GM19328 (cell line): ENCODE data around the gene FURIN.
"Not testable (repeated sequence)": the region's sequence is repeated elsewhere in the genome, so short reads cannot be mapped to it uniquely, and the experiment has no call there.

Experiments
- ATAC-seq: cut with Tn5 transposase; IDR thresholded peaks from one replicate; pipeline ENCODE4 v1.9.1; 2021; ENCODE audit warnings: mild to moderate bottlenecking, moderate library complexity; ENCODE audit not compliant: unreplicated experiment

The FURIN gene

GRCh38 chr15:90840954-90841353 lies 27.4 kb upstream of the FURIN start:
- ATAC-seq = no peak

GRCh38 chr15:90844696-90845095 lies 23.7 kb upstream of the FURIN start:
- no peak for ATAC-seq

DNA sequence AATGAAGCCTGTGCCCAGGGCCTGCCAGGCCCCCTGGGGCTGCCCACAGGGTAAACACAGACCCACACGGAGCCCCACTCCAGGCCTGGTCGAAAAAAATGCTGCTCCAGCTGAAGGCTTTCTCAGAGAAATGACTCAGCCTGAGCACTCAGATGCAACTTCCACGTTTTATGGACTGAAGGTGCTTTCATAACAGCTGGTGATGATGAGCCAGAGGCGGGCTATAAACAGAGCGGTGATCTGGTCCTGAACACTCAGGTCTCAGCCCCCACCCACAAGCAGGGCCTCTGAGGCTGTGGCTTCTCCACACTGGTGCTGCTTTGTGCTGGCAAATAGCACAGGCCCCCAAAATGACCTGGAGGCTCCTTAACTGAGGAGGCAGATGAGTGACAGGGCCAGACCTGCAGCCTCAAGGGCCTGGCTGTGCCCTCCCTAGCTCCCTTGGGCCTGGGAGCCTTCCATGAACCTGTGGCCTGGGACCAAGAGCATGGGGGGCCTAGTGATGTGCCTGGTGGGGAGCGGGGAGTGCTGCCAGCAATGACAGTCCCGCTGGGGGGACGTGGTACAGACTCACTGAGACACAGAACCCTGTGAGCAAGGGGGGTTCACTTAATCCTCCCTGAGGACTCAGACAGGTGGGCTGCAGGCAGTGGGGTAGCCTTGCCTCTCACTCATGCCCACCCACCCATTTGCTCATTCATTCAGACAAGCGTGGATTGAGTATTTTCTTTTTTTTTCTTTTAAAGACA lies 23.0 kb upstream of the FURIN start:
- ATAC-seq = no peak

DNA sequence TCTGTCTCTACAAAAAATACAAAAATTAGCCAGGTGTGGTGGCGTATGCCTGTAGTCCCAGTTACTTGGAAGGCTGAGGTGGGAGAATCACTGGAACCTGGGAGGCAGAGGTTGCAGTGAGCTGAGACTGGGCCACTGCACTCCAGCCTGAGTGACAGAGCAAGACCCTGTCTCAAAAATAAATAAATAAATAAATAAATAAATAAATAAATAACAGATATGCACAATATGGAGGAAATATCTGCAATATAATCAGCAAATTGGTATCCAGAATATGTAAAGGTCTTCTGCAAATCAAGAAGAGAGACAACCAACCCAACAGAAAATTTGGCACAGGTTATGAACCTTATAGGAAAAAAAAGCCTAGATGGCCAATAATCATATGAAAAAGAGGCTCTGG lies 19.0 kb upstream of the FURIN start:
- not testable (repeated sequence) for ATAC-seq

DNA sequence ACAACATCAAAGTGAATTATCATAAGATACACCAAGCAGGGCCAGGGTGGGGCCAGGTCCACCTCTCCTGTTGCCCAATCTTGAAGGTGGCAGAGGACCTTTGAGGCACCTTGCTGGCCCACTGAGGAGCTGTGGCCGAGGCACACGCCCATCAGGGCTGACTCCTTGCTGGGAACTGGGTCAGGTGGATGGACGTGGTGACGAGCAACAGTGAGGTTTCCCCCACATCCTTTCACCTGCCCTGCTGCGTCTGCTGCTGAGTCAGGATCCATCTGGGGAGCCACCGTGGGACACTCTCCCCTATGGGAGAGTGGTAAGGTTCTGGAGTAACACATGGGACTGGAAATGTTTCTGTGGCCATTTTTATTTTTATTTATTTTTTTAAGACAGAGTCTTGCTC lies 17.3 kb upstream of the FURIN start:
- ATAC-seq = no peak

DNA sequence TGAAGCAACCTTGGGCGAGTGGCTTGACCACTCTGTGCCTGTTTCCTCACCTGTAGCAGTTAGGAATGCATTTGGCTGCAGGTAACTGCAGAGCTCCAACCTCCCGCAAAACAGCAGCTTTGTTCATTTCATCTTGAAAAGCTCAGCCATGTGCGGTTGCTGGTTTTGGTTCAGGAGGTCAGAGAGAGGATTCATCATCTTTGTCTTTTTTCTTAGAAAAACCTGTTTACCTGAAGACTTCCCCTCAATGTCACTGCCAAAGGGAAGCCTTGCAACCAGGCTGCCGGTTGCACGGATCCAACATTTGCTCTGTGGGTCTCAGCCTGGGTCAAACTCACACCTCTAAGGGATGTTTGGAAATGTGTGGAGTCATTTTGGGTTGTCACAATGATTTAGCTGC lies 16.4 kb upstream of the FURIN start:
- ATAC-seq = no peak

GRCh38 chr15:90855139-90855538 lies 13.2 kb upstream of the FURIN start:
- no peak for ATAC-seq

DNA sequence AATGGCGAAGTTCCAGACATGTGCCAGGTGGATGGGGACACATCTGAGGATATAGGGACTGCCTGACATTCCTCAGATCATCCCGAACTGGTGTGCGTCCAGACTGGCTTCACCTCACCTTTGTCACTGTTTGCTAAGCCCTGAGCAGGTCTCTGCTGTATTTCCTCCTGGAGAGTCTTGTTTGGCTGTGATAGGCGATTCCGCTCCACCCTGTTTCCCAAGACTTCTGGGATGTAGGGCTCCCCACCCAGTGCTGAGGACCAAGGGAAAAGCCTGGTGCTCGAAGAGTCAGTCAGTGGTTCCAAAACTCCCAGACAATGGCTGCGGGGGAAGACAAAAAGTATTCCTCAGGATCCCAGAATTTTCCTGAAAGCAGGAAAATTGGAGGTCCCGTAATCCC lies 11.1 kb upstream of the FURIN start:
- ATAC-seq = no peak

DNA sequence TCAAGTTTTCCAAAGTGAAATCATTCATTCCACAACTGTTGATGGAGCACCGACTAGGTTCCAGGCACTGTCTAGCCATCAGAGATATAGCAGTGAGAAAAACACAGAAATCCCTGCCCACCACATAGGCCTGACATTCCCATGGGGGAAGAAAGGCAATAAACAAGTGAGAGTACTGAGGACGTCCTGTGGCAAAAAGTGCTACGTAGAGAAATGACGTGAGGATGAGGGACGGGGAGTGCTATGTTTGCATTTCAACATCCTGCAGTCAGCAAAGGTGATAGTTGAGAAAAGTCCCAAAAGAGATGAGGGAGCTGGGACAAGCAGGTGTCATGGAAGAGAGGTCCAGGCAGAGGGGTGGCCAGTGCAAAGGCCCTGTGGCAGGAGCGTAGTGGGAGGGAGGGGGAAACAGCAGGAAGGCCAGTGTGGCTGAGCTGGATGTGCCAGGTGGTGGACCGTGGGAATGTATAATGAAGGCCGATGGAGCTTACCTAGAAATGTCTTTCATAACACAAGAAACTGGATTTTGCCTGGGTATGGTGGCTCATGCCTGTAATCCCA lies 10.4 kb upstream of the FURIN start:
- ATAC-seq = no peak

- no peak for ATAC-seq
Observed at GRCh38 chr15:90859234-90860131, 8.9 kb upstream of the FURIN start.

DNA sequence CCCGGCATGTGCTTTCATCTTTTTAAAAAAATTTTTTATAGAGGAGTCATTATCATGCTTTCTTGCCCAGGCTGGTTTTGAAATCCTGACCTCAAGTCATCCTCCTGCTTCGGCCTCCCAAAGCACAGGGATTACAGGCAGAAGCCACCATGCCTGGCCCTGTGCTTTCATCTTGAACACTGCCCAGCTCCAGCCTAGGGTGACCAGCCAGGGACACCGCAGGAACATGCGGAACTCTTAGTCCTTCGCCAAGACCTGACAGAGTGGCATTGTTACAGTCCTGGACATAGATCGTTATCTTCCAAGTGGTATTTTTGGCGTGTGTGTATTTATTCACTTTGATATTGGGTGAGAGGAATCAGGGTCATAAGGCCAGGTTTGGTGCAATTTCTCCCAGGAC lies 7.9 kb upstream of the FURIN start:
- no peak for ATAC-seq

GRCh38 chr15:90860942-90861675 lies 7.3 kb upstream of the FURIN start:
- ATAC-seq = no peak

DNA sequence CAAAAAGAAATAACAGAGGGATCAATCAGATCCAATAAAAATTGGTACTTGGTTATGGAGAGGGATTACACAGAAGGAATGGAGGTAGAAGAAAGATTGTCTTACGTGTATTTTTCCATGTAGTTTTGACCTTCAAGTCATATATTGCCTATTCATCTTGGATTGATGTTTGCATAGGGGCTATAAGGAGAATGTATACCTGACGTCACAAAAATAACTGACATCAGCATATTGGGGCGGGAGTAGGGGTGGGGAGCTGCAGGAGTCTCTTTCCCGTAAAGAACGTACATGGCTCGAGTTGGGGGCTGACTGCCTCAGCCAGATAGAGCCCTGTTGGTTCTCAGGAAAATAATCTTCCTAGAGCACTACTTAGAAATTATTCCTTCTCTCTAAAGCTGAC lies 5.9 kb upstream of the FURIN start:
- no peak for ATAC-seq

DNA sequence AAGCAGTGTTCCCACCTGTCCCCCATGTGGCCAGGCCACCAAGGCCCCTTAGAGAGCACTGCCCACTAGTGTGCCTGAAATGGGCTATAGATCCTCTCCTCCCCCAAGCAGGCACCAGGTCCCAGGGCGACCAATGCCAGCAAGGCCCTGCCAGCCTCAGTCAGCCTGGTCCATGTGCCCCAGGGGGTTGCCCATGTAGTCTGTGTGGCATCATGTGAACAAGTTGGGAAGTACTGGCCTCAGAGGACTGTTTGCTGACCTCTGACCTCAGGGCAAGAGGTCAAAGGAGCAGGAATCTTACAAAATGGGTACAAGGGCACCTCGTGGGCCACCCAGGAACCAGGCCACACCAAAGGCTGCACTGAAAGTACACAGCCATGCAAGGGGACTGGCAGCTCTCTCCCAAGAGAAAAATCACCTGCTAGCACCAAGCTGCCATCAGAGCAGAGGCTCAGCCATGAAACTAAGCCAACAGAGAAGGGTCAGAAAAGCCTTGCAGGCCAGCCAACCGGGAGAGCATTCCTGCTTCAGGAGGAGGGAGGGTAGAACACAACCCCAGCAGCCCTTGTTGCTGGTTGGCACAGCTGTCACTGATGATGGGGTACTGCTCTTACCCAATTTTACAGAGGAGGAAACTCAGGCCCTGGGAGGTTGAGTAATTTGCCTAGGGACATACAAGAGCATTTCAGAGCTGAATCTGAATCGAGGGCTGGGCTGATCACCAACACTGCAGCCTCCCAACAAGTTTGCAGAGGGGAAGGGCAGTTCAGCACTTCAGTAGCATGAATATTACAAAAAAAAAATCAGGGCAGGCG lies 5.2 kb upstream of the FURIN start:
- no peak for ATAC-seq

DNA sequence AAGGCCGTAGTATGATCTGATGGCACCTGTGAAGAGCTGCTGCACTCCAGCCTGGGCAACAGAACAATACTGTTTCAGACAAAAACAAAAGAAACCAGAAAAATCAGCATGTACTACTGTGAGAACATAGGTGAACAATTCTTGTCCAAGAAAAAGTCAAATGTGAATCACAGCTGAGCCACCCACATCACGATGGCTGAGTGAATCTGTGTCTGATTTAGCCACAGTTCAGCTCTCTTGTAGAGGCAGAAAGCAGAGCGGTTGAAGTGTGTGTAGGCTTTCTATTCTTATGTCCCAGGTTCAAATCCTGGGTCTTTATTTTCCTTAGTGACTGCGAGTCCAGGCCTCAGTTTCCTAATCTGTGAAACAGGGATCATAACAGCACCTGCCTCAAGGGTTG lies 4.4 kb upstream of the FURIN start:
- no peak for ATAC-seq

DNA sequence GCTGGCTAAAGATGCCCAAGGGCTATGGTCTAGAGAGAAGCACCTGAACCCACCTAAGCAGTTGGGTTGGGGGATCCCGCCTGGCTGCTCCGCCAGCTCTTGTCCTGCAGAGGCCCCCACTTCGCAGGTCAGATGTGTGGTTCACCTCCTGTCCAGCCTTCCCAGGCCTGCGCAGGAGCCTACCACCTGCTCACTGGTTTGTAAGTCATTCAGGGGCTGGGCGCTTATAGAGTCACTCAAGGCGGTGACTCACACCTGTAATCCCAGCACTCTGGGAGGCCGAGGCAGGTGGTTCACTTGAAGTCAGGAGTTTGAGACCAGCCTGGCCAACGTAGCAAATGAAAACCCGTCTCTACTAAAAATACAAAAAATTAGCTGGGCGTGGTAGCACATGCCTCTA lies 3.9 kb upstream of the FURIN start:
- no peak for ATAC-seq

GRCh38 chr15:90865702-90866101 lies 2.7 kb upstream of the FURIN start:
- ATAC-seq = no peak

- ATAC-seq = no peak
Observed at GRCh38 chr15:90866161-90866715, 2.1 kb upstream of the FURIN start.

DNA sequence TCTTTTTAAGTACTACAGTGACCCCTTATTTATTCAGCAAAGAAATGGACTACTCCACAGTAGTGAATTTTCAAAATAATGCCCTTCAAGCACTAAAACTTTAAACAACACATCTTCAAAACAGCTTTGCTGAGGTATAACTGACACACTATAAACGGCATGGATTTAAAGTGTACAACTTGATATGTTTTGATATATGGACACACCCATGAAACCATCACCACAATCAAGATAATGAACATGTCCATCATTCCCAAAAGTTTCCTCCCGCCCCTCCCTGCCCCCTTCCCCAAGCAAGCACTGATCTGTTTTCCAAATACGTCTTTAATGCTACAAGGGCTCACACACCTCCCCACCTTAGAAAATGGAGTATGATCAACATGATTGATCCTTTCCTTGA lies 1.6 kb upstream of the FURIN start:
- ATAC-seq = no peak

GRCh38 chr15:90869140-90869541 lies 753 bp downstream of the FURIN start:
- no peak for ATAC-seq
